ENCODE data around the gene UBE2Q2.
A peak's percentile ranks its signal among the peaks of the same experiment; 100 is the strongest.
"Not testable (repeated sequence)": the region's sequence is repeated elsewhere in the genome, so short reads cannot be mapped to it uniquely, and the experiment has no call there.

UBE2Q2 gene

GRCh38 chr15:75842722-75843677 is at the start of gene UBE2Q2:
TSS of gene UBE2Q2 (plus strand) at chr15:75843447. CDS start at chr15:75843667, 220 bp downstream.
- DNase-seq (ENCODE audit: low read depth in 2 of 2) = peak; percentile 42 to 62

- no peak for DNase-seq (ENCODE audit: low read depth in 2 of 2)
These were observed 46.9 kb upstream of the UBE2Q2 start for GRCh38 chr15:75796321-75796720.

- DNase-seq (ENCODE audit: low read depth in 2 of 2) = not testable (repeated sequence)
These were observed 46.1 kb upstream of the UBE2Q2 start for GRCh38 chr15:75797146-75797545.

GRCh38 chr15:75799190-75799589 is 44.1 kb upstream of the UBE2Q2 start:
- no peak for DNase-seq (ENCODE audit: low read depth in 2 of 2)

GRCh38 chr15:75800409-75800808 is 42.8 kb upstream of the UBE2Q2 start:
- DNase-seq (ENCODE audit: low read depth in 2 of 2) = not testable (repeated sequence)

GRCh38 chr15:75801859-75802593 is 41.2 kb upstream of the UBE2Q2 start:
- DNase-seq (ENCODE audit: low read depth in 2 of 2) = peak; percentile 73 to 76

GRCh38 chr15:75807486-75807885 is 35.8 kb upstream of the UBE2Q2 start:
- not testable (repeated sequence) for DNase-seq (ENCODE audit: low read depth in 2 of 2)

GRCh38 chr15:75808009-75808408 is 35.2 kb upstream of the UBE2Q2 start:
- DNase-seq (ENCODE audit: low read depth in 2 of 2) = not testable (repeated sequence)

- no peak for DNase-seq (ENCODE audit: low read depth in 2 of 2)
These were observed 34.7 kb upstream of the UBE2Q2 start for GRCh38 chr15:75808563-75808962.

GRCh38 chr15:75809986-75810750 is 33.1 kb upstream of the UBE2Q2 start:
- no peak for DNase-seq (ENCODE audit: low read depth in 2 of 2)

GRCh38 chr15:75810874-75811498 is 32.3 kb upstream of the UBE2Q2 start:
- no peak for DNase-seq (ENCODE audit: low read depth in 2 of 2)

- no peak for DNase-seq (ENCODE audit: low read depth in 2 of 2)
These were observed 31.6 kb upstream of the UBE2Q2 start for GRCh38 chr15:75811626-75812025.

- DNase-seq (ENCODE audit: low read depth in 2 of 2) = no peak
These were observed 28.5 kb upstream of the UBE2Q2 start for GRCh38 chr15:75814794-75815193.

GRCh38 chr15:75815811-75816719 is 27.2 kb upstream of the UBE2Q2 start:
- DNase-seq (ENCODE audit: low read depth in 2 of 2) = no peak

- DNase-seq (ENCODE audit: low read depth in 2 of 2) = no peak
These were observed 25.9 kb upstream of the UBE2Q2 start for GRCh38 chr15:75817138-75817935.

- DNase-seq (ENCODE audit: low read depth in 2 of 2) = no peak
These were observed 23.0 kb upstream of the UBE2Q2 start for GRCh38 chr15:75820206-75820605.

GRCh38 chr15:75821786-75822345 is 21.4 kb upstream of the UBE2Q2 start:
- DNase-seq (ENCODE audit: low read depth in 2 of 2) = no peak

GRCh38 chr15:75822685-75823278 is 20.5 kb upstream of the UBE2Q2 start:
- no peak for DNase-seq (ENCODE audit: low read depth in 2 of 2)

Measured in activated CD4-positive, alpha-beta T cell treated with anti-CD3 and anti-CD28 coated beads for 24 hours (primary cell).